HepG2 (cell line): Measurements from ENCODE around the gene CUL1. TPM values are rescaled to one million over a fixed set of nuclear protein-coding genes. Genes with fewer than 3 reads are reported as not detected.

ENCODE experiments used
- ATAC-seq: fragments of 200-7000 bp; cut with Tn5 transposase; 3 replicates; pipeline ENCODE4 v1.9.1; 2020; ENCODE audit warnings: mild to moderate bottlenecking, moderate library complexity
- BruUV-seq: library from RNA; stranded (reverse); fragments of 400-500 nt; replicated peaks from 2 replicates; lab custom pipeline; 2021; lab: Mats Ljungman, UMichigan
- CTCF ChIA-PET: fragments of 300-600 bp; formaldehyde crosslinking; extraction: SDS; loops from one replicate; lab custom pipeline; 2021; ENCODE audit warnings: low total read pairs, inconsistent platforms, low intra/inter-chr PET ratio; lab: Yijun Ruan, JAX
- POLR2A ChIA-PET: fragments of 350-600 bp; sonication (Branson Sonifier 250); formaldehyde crosslinking; loops from one replicate; lab custom pipeline; 2020; ENCODE audit warnings: antibody characterized with exemption, inconsistent platforms; lab: Yijun Ruan, JAX
- DNase-seq: peaks from one replicate; pipeline ENCODE4 v3.0.0-alpha.2; 2015; ENCODE audit warnings: low spot score
- FAIRE-seq: peaks from 3 replicates; lab custom pipeline; 2011; peaks lifted over from hg19 to GRCh38; lab: Jason Lieb, UNC
- H2AFZ ChIP-seq: one replicate; pipeline ENCODE4 v1.6.1; 2011; ENCODE audit warnings: low read length, inconsistent platforms
- H3K27ac ChIP-seq: fragments of 300-600 bp; 3 replicates; pipeline ENCODE4 v1.8.0; 2011; ENCODE audit warnings: mixed run types, mild to moderate bottlenecking, mixed read lengths, low read length, inconsistent platforms; ENCODE audit not compliant: insufficient read depth; ENCODE audit errors: extremely low read length
- H3K27me3 ChIP-seq, 2 experiments: fragments of 200-600 bp in 1 of 2; 2 replicates in 1 of 2; 3 replicates in 1 of 2; pipeline versions ENCODE4 v1.6.0 to v1.8.0; 2011; ENCODE audit warnings: low read length in 2 of 2, mild to moderate bottlenecking in 2 of 2, moderate library complexity in 2 of 2, inconsistent platforms in 1 of 2; ENCODE audit not compliant: insufficient read depth in 2 of 2, control insufficient read depth in 1 of 2
- H3K36me3 ChIP-seq, 2 experiments: fragments of 200-600 bp in 1 of 2; replicated peaks in 1 of 2; 2 replicates in 1 of 2; 3 replicates in 1 of 2; pipeline versions ENCODE4 v1.5.1 to v1.8.0; 2011; ENCODE audit warnings: low read length in 2 of 2, inconsistent platforms in 1 of 2; ENCODE audit not compliant: insufficient read depth in 2 of 2, control insufficient read depth in 1 of 2
- H3K4me1 ChIP-seq: 2 replicates; pipeline ENCODE4 v1.5.1; 2012; ENCODE audit warnings: low read length, inconsistent platforms; ENCODE audit not compliant: insufficient read depth
- H3K4me2 ChIP-seq: 2 replicates; pipeline ENCODE4 v1.6.0; 2011; ENCODE audit warnings: low read depth, low read length, inconsistent platforms
- H3K4me3 ChIP-seq, 3 experiments: fragments of 200-600 bp in 1 of 3; sonication (generic), shearing (Covaris generic) in 1 of 3; replicated peaks in 1 of 3; 2 replicates each; pipeline ENCODE4 v1.5.1; 2011 to 2016; ENCODE audit warnings: low read length in 3 of 3, inconsistent platforms in 2 of 3, low read depth in 2 of 3, mild to moderate bottlenecking in 2 of 3, control low read depth in 1 of 3, mixed read lengths in 1 of 3; ENCODE audit not compliant: insufficient read depth in 1 of 3
- H3K79me2 ChIP-seq: one replicate; pipeline ENCODE4 v1.6.1; 2011; ENCODE audit warnings: low read length, inconsistent platforms; ENCODE audit not compliant: insufficient read depth
- H3K9ac ChIP-seq: 2 replicates; pipeline ENCODE4 v1.6.0; 2011; ENCODE audit warnings: mild to moderate bottlenecking, low read depth, low read length, inconsistent platforms; ENCODE audit not compliant: insufficient read depth
- H3K9me3 ChIP-seq: 2 replicates; pipeline ENCODE4 v1.5.1; 2012; ENCODE audit warnings: mild to moderate bottlenecking, low read length
- H4K20me1 ChIP-seq: 2 replicates; pipeline ENCODE4 v1.6.0; 2011; ENCODE audit warnings: inconsistent platforms, mild to moderate bottlenecking, low read length, moderate library complexity; ENCODE audit not compliant: insufficient read depth
- NFAT5 ChIP-seq: sonication (generic); formaldehyde crosslinking; IDR thresholded peaks from 2 replicates; pipeline ENCODE4 v1.4.0; 2020; ENCODE audit warnings: missing genetic modification reagents
- ZBTB38 ChIP-seq: sonication (generic); formaldehyde crosslinking; IDR thresholded peaks from 2 replicates; pipeline ENCODE4 v1.5.1; 2020; ENCODE audit warnings: mild to moderate bottlenecking, missing genetic modification reagents
- ZNF777 ChIP-seq: sonication (generic); formaldehyde crosslinking; IDR thresholded peaks from 2 replicates; pipeline ENCODE4 v1.4.0; 2020; ENCODE audit warnings: missing genetic modification reagents
- WGBS: methylation state at CpG from one replicate; pipeline ENCODE4 v1.1.6; 2017; ENCODE audit warnings: low lambda C conversion rate; 5-methylcytosine and 5-hydroxymethylcytosine counted together
- in situ Hi-C: cut with HindIII; loops from 2 replicates; pipeline ENCODE4 v1.10.0; 2017; ENCODE audit warnings: low pct_unique_long_range_greater_than_20kb; ENCODE audit not compliant: extremely low pct_ligation_motif_present
- intact Hi-C: fragments of 100-400 bp; cut with micrococcal nuclease; formaldehyde crosslinking; loops from one replicate; pipeline ENCODE4 v1.10.0; 2022; ENCODE audit not compliant: unreplicated experiment
- polyA plus RNA-seq, 8 experiments: library from polyadenylated mRNA; depleted of rRNA in 3 of 8; stranded (reverse) in 7 of 8; unstranded in 1 of 8; fragments of >200 nt; fragmentation: Illumina TruSeq in 4 of 8; extraction: Trizol in 4 of 8; gene quantifications; 2 replicates each; pipeline versions ENCODE4 v1.2.1 to v1.2.3, GENCODE V29; 2011 to 2016; ENCODE audit warnings: low read depth in 4 of 8, missing spikeins in 1 of 8, mixed read lengths in 1 of 8; ENCODE audit not compliant: insufficient read depth in 1 of 8
- total RNA-seq, 5 experiments: library from RNA; depleted of rRNA; stranded (reverse); fragments of >200 nt; fragmentation: Illumina TruSeq; extraction: Trizol; gene quantifications; 2 replicates each; pipeline ENCODE4 v1.2.3, GENCODE V29; 2016; ENCODE audit warnings: low read depth in 1 of 5

CUL1 gene
- total and polyA plus RNA-seq, 2 of the 13 experiments (the other 11 are each of a cell fraction or from before 2014, with no cell fraction given): 30.1 to 45.9 TPM

GRCh38 chr7:148696787-148697186, 1.9 kb upstream of the CUL1 start:
- no peak overlapping the region for H3K4me2 ChIP-seq

DNA sequence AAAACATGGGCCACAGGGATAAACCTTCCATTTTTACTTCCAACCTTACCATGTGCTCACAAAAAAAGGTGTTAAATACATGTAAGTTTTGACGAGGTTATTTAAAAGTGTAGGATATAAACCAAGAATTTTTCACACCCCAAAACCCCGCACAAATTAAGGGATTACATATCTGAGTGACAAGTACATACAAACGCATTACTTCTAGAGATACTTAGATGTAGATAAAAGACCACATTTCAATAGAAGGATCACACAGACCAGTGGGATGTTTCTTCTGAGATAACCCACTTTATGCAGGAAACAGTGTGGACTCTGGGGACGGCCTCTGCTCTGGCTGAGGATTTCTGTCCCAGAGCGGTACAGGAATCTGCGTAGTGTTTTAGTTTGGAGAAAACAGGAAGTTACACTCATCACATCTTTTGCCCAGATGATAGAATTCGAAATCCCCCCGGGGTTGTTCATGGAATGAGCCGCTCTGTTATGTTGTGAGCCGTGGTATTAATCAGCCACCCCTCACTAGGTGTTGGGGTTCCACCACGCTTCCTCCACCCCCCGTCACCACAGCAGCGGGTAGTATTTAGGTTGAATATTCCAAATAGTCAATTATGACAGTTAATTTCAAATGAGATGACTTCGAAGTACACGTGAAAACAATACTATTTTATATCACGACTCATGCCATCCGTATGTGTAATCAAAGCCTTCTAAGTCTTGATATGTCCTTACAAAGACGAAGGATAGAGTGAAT, 1.3 kb upstream of the CUL1 start:
- CTCF ChIA-PET: no interaction called here

More at GRCh38 chr7:148696787-148697186, 1.9 kb upstream of the CUL1 start:
- 86% methylated on average over 5 of the region's 5 CpGs for WGBS
- peaks cover 10% of the 10 kb centered on the region for H4K20me1 ChIP-seq
- H3K79me2 ChIP-seq: peaks cover 27% of the 10 kb centered on the region
- FAIRE-seq: no peak
- no peaks in the 10 kb centered on the region for H3K36me3 ChIP-seq
- in situ Hi-C loops: no loop called here
- no peaks in the 10 kb centered on the region for H3K9me3 ChIP-seq
- no peak for DNase-seq
- POLR2A ChIA-PET: no interaction called here
- no peak overlapping the region for H2AFZ ChIP-seq
- no peak for TF ChIP-seq ZNF777 (CRISPR knock-in tag)
- H3K27ac ChIP-seq: no peak overlapping the region
- no TSS peak for BruUV-seq
- H3K4me3 ChIP-seq: no peak overlapping the region
- intact Hi-C loops: loop anchor here (10.0 kb wide), 2 partner anchors 122 to 268 kb away; no protein-coding TSS in a partner anchor
- peaks cover 30% of the 10 kb centered on the region for H3K4me1 ChIP-seq
- no peak for ATAC-seq
- CTCF ChIA-PET: no interaction called here
- H3K9ac ChIP-seq: no peak overlapping the region
- no peaks in the 10 kb centered on the region for H3K27me3 ChIP-seq

More for the DNA sequence above, 1.3 kb upstream of the CUL1 start:
- peaks cover 36% of the 10 kb centered on the region for H3K4me1 ChIP-seq
- TSS peak; percentile 70 for BruUV-seq
- intact Hi-C loops: loop anchor here (10.0 kb wide), 2 partner anchors 123 to 267 kb away; no protein-coding TSS in a partner anchor
- DNase-seq (no peak), FAIRE-seq (no peak), ATAC-seq (no peak)
- peak overlapping the region; percentile 98 for H3K27ac ChIP-seq
- WGBS: 85% methylated on average over 18 of the region's 18 CpGs
- peak overlapping the region; percentile 78 for H3K4me2 ChIP-seq
- no peaks in the 10 kb centered on the region for H3K36me3 ChIP-seq
- no peaks in the 10 kb centered on the region for H3K9me3 ChIP-seq
- H3K79me2 ChIP-seq: peaks cover 34% of the 10 kb centered on the region
- H3K9ac ChIP-seq: peak overlapping the region; percentile 99
- no peaks in the 10 kb centered on the region for H3K27me3 ChIP-seq
- H4K20me1 ChIP-seq: peaks cover 16% of the 10 kb centered on the region
- H2AFZ ChIP-seq: no peak overlapping the region
- peak overlapping the region; percentile 84 to 89 (median 88) for H3K4me3 ChIP-seq
- in situ Hi-C loops: no loop called here
- peak; percentile 37; the same call in 1 of the 2 replicates for TF ChIP-seq ZBTB38 (CRISPR knock-in tag)
- TF ChIP-seq NFAT5: no peak
- POLR2A ChIA-PET: interaction anchor here (1.1 kb wide), 1 partner anchor 26 kb away, joined by 6 read pairs; no protein-coding TSS in a partner anchor
